Measurements from ENCODE around the gene PLS1. TPM values are rescaled to one million over a fixed set of nuclear protein-coding genes. Genes with fewer than 3 reads are reported as not detected.

Gene PLS1
- total RNA-seq, 2 donors from 2014 or later, result 11.3 to 26.4 TPM

GRCh38 chr3:142628801-142629200, 32.6 kb downstream of the PLS1 start:
- no peaks in the 10 kb centered on the region for H3K27me3 Mint-ChIP-seq (ENCODE audit: insufficient read depth)
- no peaks in the 10 kb centered on the region for H3K4me1 ChIP-seq (ENCODE audit: control insufficient read depth, insufficient read depth, low read length)
- H3K4me3 ChIP-seq (ENCODE audit: low read length), result no peak overlapping the region
- no peaks in the 10 kb centered on the region for H3K36me3 Mint-ChIP-seq (ENCODE audit: low read depth)
- peaks cover 1% of the 10 kb centered on the region for H3K4me1 Mint-ChIP-seq
- no peak overlapping the region for H3K9ac ChIP-seq (ENCODE audit: extremely low read depth, low read length, poor library complexity, severe bottlenecking)
- H3K36me3 ChIP-seq (ENCODE audit: control insufficient read depth, insufficient read depth, low read length), result no peaks in the 10 kb centered on the region
- no peak for DNase-seq
- no peaks in the 10 kb centered on the region for H3K27me3 ChIP-seq (ENCODE audit: control insufficient read depth, insufficient read depth, low read length, poor library complexity, severe bottlenecking)
- no peak overlapping the region for H3K27ac Mint-ChIP-seq
- H3K9me3 ChIP-seq (ENCODE audit: control insufficient read depth, low read length), result no peaks in the 10 kb centered on the region
- 60 to 91% methylated on average over 1 of the region's 1 CpG for WGBS, 2 experiments (ENCODE audit: insufficient coverage in 1 of 2, insufficient read length in 1 of 2)
- TF ChIP-seq, protein P1, sequence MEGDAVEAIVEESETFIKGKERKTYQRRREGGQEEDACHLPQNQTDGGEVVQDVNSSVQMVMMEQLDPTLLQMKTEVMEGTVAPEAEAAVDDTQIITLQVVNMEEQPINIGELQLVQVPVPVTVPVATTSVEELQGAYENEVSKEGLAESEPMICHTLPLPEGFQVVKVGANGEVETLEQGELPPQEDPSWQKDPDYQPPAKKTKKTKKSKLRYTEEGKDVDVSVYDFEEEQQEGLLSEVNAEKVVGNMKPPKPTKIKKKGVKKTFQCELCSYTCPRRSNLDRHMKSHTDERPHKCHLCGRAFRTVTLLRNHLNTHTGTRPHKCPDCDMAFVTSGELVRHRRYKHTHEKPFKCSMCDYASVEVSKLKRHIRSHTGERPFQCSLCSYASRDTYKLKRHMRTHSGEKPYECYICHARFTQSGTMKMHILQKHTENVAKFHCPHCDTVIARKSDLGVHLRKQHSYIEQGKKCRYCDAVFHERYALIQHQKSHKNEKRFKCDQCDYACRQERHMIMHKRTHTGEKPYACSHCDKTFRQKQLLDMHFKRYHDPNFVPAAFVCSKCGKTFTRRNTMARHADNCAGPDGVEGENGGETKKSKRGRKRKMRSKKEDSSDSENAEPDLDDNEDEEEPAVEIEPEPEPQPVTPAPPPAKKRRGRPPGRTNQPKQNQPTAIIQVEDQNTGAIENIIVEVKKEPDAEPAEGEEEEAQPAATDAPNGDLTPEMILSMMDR (conservative IDR thresholded peaks at IDR 0.05), result no peak
- no peak overlapping the region for H3K27ac ChIP-seq (ENCODE audit: low read depth, low read length)
- H3K9me3 Mint-ChIP-seq, result no peaks in the 10 kb centered on the region
- no peak overlapping the region for H3K4me3 Mint-ChIP-seq

- Histone ChIP-seq H3K9me3 (ENCODE audit: control insufficient read depth, low read length) (no peaks in the 10 kb centered on the region), H3K4me1 (ENCODE audit: control insufficient read depth, insufficient read depth, low read length) (no peaks in the 10 kb centered on the region), H3K9ac (ENCODE audit: extremely low read depth, low read length, poor library complexity, severe bottlenecking) (no peak overlapping the region), H3K27ac (ENCODE audit: low read depth, low read length) (no peak overlapping the region), H3K36me3 (ENCODE audit: control insufficient read depth, insufficient read depth, low read length) (no peaks in the 10 kb centered on the region), H3K27me3 (ENCODE audit: control insufficient read depth, insufficient read depth, low read length, poor library complexity, severe bottlenecking) (no peaks in the 10 kb centered on the region), H3K4me3 (ENCODE audit: low read length) (no peak overlapping the region)
- Mint-ChIP-seq H3K4me1 (peaks cover 4% of the 10 kb centered on the region), H3K4me3 (no peak overlapping the region), H3K27me3 (ENCODE audit: insufficient read depth) (no peaks in the 10 kb centered on the region), H3K36me3 (ENCODE audit: low read depth) (no peaks in the 10 kb centered on the region), H3K27ac (no peak overlapping the region), H3K9me3 (no peaks in the 10 kb centered on the region)
- no peak for DNase-seq
- TF ChIP-seq, protein P1 (conservative IDR thresholded peaks at IDR 0.05), result no peak
- WGBS, 2 experiments (ENCODE audit: insufficient coverage in 1 of 2, insufficient read length in 1 of 2), result 66 to 75% methylated on average over 4 to 5 of the region's 5 CpGs
Measured at GRCh38 chr3:142633073-142633472, 36.9 kb downstream of the PLS1 start.

DNA sequence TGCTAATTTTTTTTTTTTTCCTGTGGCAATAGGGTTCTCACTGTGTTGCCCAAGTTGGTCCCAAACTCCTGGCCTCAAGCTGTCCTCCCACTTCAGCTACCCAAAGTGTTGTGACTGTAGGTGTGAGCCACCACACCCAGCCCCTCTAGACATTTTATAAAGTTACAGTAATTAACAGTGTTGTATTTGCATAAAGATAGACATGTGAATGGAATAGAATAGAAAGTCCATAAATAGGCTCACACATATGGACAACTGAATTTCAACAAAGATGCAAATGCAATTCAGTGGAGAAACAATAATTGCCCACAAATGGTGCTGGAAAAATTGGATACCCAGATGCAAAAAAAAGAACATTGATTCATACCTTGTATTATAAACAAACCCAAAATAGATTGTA, 39.9 kb downstream of the PLS1 start:
- Histone ChIP-seq H3K27ac (ENCODE audit: low read depth, low read length) (no peak overlapping the region), H3K4me3 (ENCODE audit: low read length) (no peak overlapping the region), H3K27me3 (ENCODE audit: control insufficient read depth, insufficient read depth, low read length, poor library complexity, severe bottlenecking) (no peaks in the 10 kb centered on the region), H3K36me3 (ENCODE audit: control insufficient read depth, insufficient read depth, low read length) (no peaks in the 10 kb centered on the region), H3K4me1 (ENCODE audit: control insufficient read depth, insufficient read depth, low read length) (no peaks in the 10 kb centered on the region), H3K9me3 (ENCODE audit: control insufficient read depth, low read length) (no peaks in the 10 kb centered on the region), H3K9ac (ENCODE audit: extremely low read depth, low read length, poor library complexity, severe bottlenecking) (no peak overlapping the region)
- Mint-ChIP-seq H3K27ac (no peak overlapping the region), H3K27me3 (ENCODE audit: insufficient read depth) (no peaks in the 10 kb centered on the region), H3K4me3 (no peak overlapping the region), H3K4me1 (peaks cover 4% of the 10 kb centered on the region), H3K9me3 (no peaks in the 10 kb centered on the region), H3K36me3 (ENCODE audit: low read depth) (no peaks in the 10 kb centered on the region)
- TF ChIP-seq, protein P1 (conservative IDR thresholded peaks at IDR 0.05), result no peak
- DNase-seq, result no peak
